Measurements from ENCODE around the gene OSBPL10.

DNA sequence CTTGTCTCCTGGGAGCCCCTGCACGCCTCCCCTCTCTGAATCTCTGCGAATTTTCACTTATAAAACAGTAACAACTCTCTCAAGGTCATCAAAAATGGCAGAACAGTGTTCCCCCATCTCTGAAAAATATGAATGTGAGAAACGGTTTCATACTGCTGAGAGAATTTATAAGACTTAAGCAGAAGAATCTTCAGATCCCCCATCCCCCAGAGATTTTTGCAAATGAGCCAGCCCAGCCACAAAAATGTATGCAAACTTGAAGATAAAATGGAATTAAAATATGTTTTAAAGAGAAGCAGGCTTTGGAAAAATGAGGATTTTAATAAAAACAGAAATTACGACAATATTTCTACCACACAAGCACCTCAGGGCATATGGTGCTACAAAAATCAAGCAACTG, 275.3 kb downstream of the OSBPL10 start:
- TF ChIP-seq, protein P1, sequence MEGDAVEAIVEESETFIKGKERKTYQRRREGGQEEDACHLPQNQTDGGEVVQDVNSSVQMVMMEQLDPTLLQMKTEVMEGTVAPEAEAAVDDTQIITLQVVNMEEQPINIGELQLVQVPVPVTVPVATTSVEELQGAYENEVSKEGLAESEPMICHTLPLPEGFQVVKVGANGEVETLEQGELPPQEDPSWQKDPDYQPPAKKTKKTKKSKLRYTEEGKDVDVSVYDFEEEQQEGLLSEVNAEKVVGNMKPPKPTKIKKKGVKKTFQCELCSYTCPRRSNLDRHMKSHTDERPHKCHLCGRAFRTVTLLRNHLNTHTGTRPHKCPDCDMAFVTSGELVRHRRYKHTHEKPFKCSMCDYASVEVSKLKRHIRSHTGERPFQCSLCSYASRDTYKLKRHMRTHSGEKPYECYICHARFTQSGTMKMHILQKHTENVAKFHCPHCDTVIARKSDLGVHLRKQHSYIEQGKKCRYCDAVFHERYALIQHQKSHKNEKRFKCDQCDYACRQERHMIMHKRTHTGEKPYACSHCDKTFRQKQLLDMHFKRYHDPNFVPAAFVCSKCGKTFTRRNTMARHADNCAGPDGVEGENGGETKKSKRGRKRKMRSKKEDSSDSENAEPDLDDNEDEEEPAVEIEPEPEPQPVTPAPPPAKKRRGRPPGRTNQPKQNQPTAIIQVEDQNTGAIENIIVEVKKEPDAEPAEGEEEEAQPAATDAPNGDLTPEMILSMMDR (IDR thresholded peaks at IDR 0.05; ENCODE audit: low read length), result no peak
- TF ChIP-seq EZH2 (IDR thresholded peaks at IDR 0.05; ENCODE audit: borderline replicate concordance, low read length), result no peak

All from OCI-LY1 (cell line).